B cell (primary cell): ENCODE data around the gene RENBP. TPM values are rescaled to one million over a fixed set of nuclear protein-coding genes. Genes with fewer than 3 reads are reported as not detected.

ENCODE experiments used
- ATAC-seq: fragments of 200-7000 bp; cut with Tn5 transposase; one replicate; pipeline ENCODE4 v1.10.0; 2021; ENCODE audit warnings: low read depth, mild to moderate bottlenecking, moderate number of reproducible peaks, moderate library complexity
- CTCF ChIA-PET: fragments of 350-600 bp; sonication (Branson Sonifier 250); formaldehyde crosslinking; loops from one replicate; lab custom pipeline; 2021; ENCODE audit warnings: antibody characterized with exemption, inconsistent platforms; lab: Charles Lee
- POLR2A ChIA-PET: fragments of 350-600 bp; sonication (Branson Sonifier 250); formaldehyde crosslinking; loops from one replicate; lab custom pipeline; 2021; ENCODE audit warnings: antibody characterized with exemption; lab: Charles Lee
- DNase-seq: peaks from one replicate; pipeline ENCODE4 v3.0.0; 2013
- H2AFZ ChIP-seq: 2 replicates; pipeline ENCODE4 v1.6.1; 2012; ENCODE audit warnings: mild to moderate bottlenecking, low read depth, low read length; ENCODE audit not compliant: insufficient read depth, poor library complexity, severe bottlenecking
- H3K27ac ChIP-seq, 2 donors: 1 replicate in 1 of 2; 2 replicates in 1 of 2; pipeline ENCODE4 v1.5.1; 2012 to 2013; ENCODE audit warnings: low read length in 2 of 2, mild to moderate bottlenecking in 2 of 2, moderate library complexity in 1 of 2
- H3K27me3 ChIP-seq, 4 experiments: fragments of 200-600 bp in 1 of 4; sonication (generic) in 1 of 4; replicated peaks in 1 of 4; 1 replicate in 2 of 4; 2 replicates in 2 of 4; pipeline versions ENCODE4 v1.6.1 to v1.7.0; 2013 to 2016; ENCODE audit warnings: low read length in 3 of 4, mild to moderate bottlenecking in 2 of 4, mixed read lengths in 1 of 4, moderate library complexity in 1 of 4; ENCODE audit not compliant: insufficient read depth in 4 of 4, control insufficient read depth in 3 of 4; ENCODE audit errors: control extremely low read depth in 1 of 4
- H3K36me3 ChIP-seq, 2 experiments: replicated peaks in 1 of 2; 1 replicate in 1 of 2; 2 replicates in 1 of 2; pipeline versions ENCODE4 v1.6.1 to v1.7.1; 2013; ENCODE audit warnings: low read length in 1 of 2; ENCODE audit not compliant: insufficient read depth in 2 of 2, control insufficient read depth in 1 of 2; ENCODE audit errors: control extremely low read depth in 1 of 2, extremely low read depth in 1 of 2
- H3K4me1 ChIP-seq, 2 donors: fragments of 200-600 bp in 1 of 2; sonication (generic) in 1 of 2; 1 replicate in 1 of 2; 2 replicates in 1 of 2; pipeline versions ENCODE4 v1.5.1 to v1.6.1; 2013 to 2017; ENCODE audit warnings: low read length in 2 of 2; ENCODE audit not compliant: control insufficient read depth in 2 of 2, insufficient read depth in 2 of 2
- H3K4me2 ChIP-seq: replicated peaks from 2 replicates; pipeline ENCODE3; 2012; ENCODE audit warnings: mild to moderate bottlenecking, low read depth, low read length; ENCODE audit not compliant: poor library complexity, severe bottlenecking
- H3K4me3 ChIP-seq, 5 experiments: fragments of 200-600 bp in 1 of 5; sonication (generic) in 1 of 5; 1 replicate in 3 of 5; 2 replicates in 2 of 5; pipeline versions ENCODE4 v1.5.1 to v1.7.0; 2011 to 2016; ENCODE audit warnings: low read length in 4 of 5, mild to moderate bottlenecking in 4 of 5, low read depth in 2 of 5, control low read depth in 1 of 5, moderate library complexity in 1 of 5; ENCODE audit not compliant: insufficient read depth in 1 of 5; ENCODE audit errors: control extremely low read depth in 1 of 5, extremely low read depth in 1 of 5
- H3K79me2 ChIP-seq: fragments of 200-600 bp; sonication (generic); one replicate; pipeline ENCODE4 v1.6.0; 2016; ENCODE audit warnings: low read length; ENCODE audit not compliant: control insufficient read depth, insufficient read depth
- H3K9ac ChIP-seq: fragments of 200-600 bp; sonication (generic); 2 replicates; pipeline ENCODE4 v1.6.1; 2017; ENCODE audit warnings: mild to moderate bottlenecking, low read length, moderate library complexity
- H3K9me3 ChIP-seq, 3 donors: one replicate each; pipeline versions ENCODE4 v1.6.1 to v1.7.1; 2013; ENCODE audit warnings: low read length in 2 of 3; ENCODE audit not compliant: control insufficient read depth in 2 of 3, insufficient read depth in 1 of 3; ENCODE audit errors: control extremely low read depth in 1 of 3
- H4K20me1 ChIP-seq: 2 replicates; pipeline ENCODE4 v1.6.0; 2012; ENCODE audit warnings: mild to moderate bottlenecking, low read length; ENCODE audit not compliant: insufficient read depth, control insufficient read depth, poor library complexity, severe bottlenecking
- H3K27ac Mint-ChIP-seq: one replicate; pipeline ENCODE4 v1.8.0; 2021; ENCODE audit warnings: mixed read lengths
- H3K27me3 Mint-ChIP-seq: one replicate; pipeline ENCODE4 v1.8.0; 2021; ENCODE audit warnings: mixed read lengths
- H3K4me1 Mint-ChIP-seq: one replicate; pipeline ENCODE4 v1.8.0; 2021; ENCODE audit warnings: mixed read lengths
- H3K4me3 Mint-ChIP-seq: one replicate; pipeline ENCODE4 v1.8.0; 2021; ENCODE audit warnings: mixed read lengths
- H3K9me3 Mint-ChIP-seq: one replicate; pipeline ENCODE4 v1.8.0; 2022; ENCODE audit warnings: mixed read lengths; ENCODE audit not compliant: insufficient read depth
- CTCF ChIP-seq: fragments of 200-600 bp; IDR thresholded peaks from one replicate; pipeline ENCODE4 v1.8.0; 2022; ENCODE audit warnings: antibody characterized with exemption, mild to moderate bottlenecking
- EZH2 ChIP-seq: IDR thresholded peaks from 2 replicates; pipeline ENCODE4 v1.6.1; 2012; ENCODE audit warnings: borderline replicate concordance, low read depth, mild to moderate bottlenecking, moderate library complexity, low read length; ENCODE audit not compliant: insufficient read depth, poor library complexity, severe bottlenecking
- whole genome bisulfite sequencing: methylation state at CpG from one replicate; pipeline ENCODE4 v1.1.5; 2013; ENCODE audit warnings: missing lambda C conversion rate; ENCODE audit not compliant: insufficient coverage; 5-methylcytosine and 5-hydroxymethylcytosine counted together
- intact Hi-C: fragments of 100-400 bp; cut with micrococcal nuclease; formaldehyde crosslinking; loops from one replicate; pipeline ENCODE4 v1.10.0; 2022
- polyA plus RNA-seq: library from polyadenylated mRNA; depleted of rRNA; stranded (reverse); fragments of >200 nt; gene quantifications from 2 replicates; pipeline ENCODE4 v1.2.3, GENCODE V29; 2012
- total RNA-seq, 2 donors: library from RNA; stranded (reverse); fragments of 120-200 nt in 1 of 2; gene quantifications; 1 replicate in 1 of 2; 2 replicates in 1 of 2; pipeline versions ENCODE4 v1.2.3 to v1.2.4, GENCODE V29; 2013 to 2022

RENBP gene
- total and polyA plus RNA-seq, 2 donors (not counting 1 experiment from before 2014, with no cell fraction given), result 30.6 to 39.2 TPM

- peaks cover 0 to 4% of the 10 kb centered on the region in 2 donors for H3K4me1 ChIP-seq
- H4K20me1 ChIP-seq, result no peaks in the 10 kb centered on the region
- no peaks in the 10 kb centered on the region for H3K27me3 ChIP-seq
- POLR2A ChIA-PET, result no interaction called here
- CTCF ChIA-PET, result no interaction called here
- H3K79me2 ChIP-seq, result peaks cover 11% of the 10 kb centered on the region
- peaks cover 0 to 66% of the 10 kb centered on the region in 2 experiments for H3K36me3 ChIP-seq
- no peak overlapping the region for H3K4me2 ChIP-seq
- TF ChIP-seq EZH2 (no peak), CTCF (no peak)
- H3K9me3 Mint-ChIP-seq, result no peaks in the 10 kb centered on the region
- H3K27me3 Mint-ChIP-seq, result no peaks in the 10 kb centered on the region
- no peak for DNase-seq
- no peak overlapping the region for H3K9ac ChIP-seq
- no peak overlapping the region for H3K4me3 Mint-ChIP-seq
- H3K27ac Mint-ChIP-seq, result no peak overlapping the region
- peaks cover 2% of the 10 kb centered on the region for H3K4me1 Mint-ChIP-seq
- no peak for ATAC-seq
- no peak overlapping the region for H3K27ac ChIP-seq
- 94% methylated on average over 32 of the region's 35 CpGs for WGBS
- H3K9me3 ChIP-seq, result no peaks in the 10 kb centered on the region
- H2AFZ ChIP-seq, result no peak overlapping the region
- intact Hi-C loops, result no loop called here
- H3K4me3 ChIP-seq, result no peak overlapping the region
These were observed 11.8 kb upstream of the RENBP start for GRCh38 chrX:153956044-153956907.

DNA sequence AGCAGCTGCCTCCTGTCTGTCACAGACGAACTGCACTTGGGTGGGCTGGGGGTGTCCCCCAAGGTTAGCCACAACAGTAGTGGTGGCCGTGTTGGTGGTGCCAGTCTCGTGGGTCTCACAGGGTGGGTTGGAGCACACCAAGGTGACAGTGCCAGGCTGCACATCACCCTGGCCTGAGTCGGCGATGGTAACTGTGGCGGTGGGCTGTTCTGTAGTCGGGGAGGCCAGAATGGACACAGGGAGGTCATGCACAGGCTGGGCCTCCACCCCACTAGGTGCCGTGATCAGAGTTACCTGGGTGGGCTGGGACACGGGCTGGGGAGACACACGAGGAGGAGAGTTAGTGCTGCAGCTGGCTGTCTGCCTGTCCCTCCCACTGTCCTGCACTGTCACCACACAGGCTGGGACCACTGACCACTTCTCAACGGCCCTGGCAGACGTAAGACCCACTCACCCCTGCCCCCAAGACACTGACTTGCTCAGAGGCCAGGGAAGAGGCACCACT, 10.8 kb upstream of the RENBP start:
- no peak for DNase-seq
- peaks cover 2% of the 10 kb centered on the region for H3K4me1 Mint-ChIP-seq
- no peaks in the 10 kb centered on the region for H3K9me3 ChIP-seq
- no peak overlapping the region for H3K4me3 ChIP-seq
- H3K4me3 Mint-ChIP-seq, result no peak overlapping the region
- peaks cover 0 to 67% of the 10 kb centered on the region in 2 experiments for H3K36me3 ChIP-seq
- no peak overlapping the region for H2AFZ ChIP-seq
- no peaks in the 10 kb centered on the region for H3K27me3 Mint-ChIP-seq
- H3K79me2 ChIP-seq, result peaks cover 3% of the 10 kb centered on the region
- H3K27ac Mint-ChIP-seq, result no peak overlapping the region
- peaks cover 0 to 4% of the 10 kb centered on the region in 2 donors for H3K4me1 ChIP-seq
- no peak overlapping the region for H3K9ac ChIP-seq
- CTCF ChIA-PET, result interaction anchor here (0.6 kb wide), 1 partner anchor 10 kb away, joined by 3 read pairs; no protein-coding TSS in a partner anchor
- WGBS, result 73% methylated on average over 9 of the region's 12 CpGs
- no peaks in the 10 kb centered on the region for H4K20me1 ChIP-seq
- H3K4me2 ChIP-seq, result no peak overlapping the region
- H3K27me3 ChIP-seq, result no peaks in the 10 kb centered on the region
- TF ChIP-seq EZH2 (no peak), CTCF (no peak)
- POLR2A ChIA-PET, result no interaction called here
- H3K27ac ChIP-seq, result no peak overlapping the region
- intact Hi-C loops, result no loop called here
- H3K9me3 Mint-ChIP-seq, result no peaks in the 10 kb centered on the region
- no peak for ATAC-seq
